COLO829 (cell line): Measurements from ENCODE around the gene HELZ.
A peak's percentile ranks its signal among the peaks of the same experiment; 100 is the strongest.
"Not testable (repeated sequence)": the region's sequence is repeated elsewhere in the genome, so short reads cannot be mapped to it uniquely, and the experiment has no call there.

Source experiments
- DNase-seq: peaks from one replicate; pipeline ENCODE4 v3.0.0; 2012; ENCODE audit warnings: low spot score

The HELZ gene, protein sequence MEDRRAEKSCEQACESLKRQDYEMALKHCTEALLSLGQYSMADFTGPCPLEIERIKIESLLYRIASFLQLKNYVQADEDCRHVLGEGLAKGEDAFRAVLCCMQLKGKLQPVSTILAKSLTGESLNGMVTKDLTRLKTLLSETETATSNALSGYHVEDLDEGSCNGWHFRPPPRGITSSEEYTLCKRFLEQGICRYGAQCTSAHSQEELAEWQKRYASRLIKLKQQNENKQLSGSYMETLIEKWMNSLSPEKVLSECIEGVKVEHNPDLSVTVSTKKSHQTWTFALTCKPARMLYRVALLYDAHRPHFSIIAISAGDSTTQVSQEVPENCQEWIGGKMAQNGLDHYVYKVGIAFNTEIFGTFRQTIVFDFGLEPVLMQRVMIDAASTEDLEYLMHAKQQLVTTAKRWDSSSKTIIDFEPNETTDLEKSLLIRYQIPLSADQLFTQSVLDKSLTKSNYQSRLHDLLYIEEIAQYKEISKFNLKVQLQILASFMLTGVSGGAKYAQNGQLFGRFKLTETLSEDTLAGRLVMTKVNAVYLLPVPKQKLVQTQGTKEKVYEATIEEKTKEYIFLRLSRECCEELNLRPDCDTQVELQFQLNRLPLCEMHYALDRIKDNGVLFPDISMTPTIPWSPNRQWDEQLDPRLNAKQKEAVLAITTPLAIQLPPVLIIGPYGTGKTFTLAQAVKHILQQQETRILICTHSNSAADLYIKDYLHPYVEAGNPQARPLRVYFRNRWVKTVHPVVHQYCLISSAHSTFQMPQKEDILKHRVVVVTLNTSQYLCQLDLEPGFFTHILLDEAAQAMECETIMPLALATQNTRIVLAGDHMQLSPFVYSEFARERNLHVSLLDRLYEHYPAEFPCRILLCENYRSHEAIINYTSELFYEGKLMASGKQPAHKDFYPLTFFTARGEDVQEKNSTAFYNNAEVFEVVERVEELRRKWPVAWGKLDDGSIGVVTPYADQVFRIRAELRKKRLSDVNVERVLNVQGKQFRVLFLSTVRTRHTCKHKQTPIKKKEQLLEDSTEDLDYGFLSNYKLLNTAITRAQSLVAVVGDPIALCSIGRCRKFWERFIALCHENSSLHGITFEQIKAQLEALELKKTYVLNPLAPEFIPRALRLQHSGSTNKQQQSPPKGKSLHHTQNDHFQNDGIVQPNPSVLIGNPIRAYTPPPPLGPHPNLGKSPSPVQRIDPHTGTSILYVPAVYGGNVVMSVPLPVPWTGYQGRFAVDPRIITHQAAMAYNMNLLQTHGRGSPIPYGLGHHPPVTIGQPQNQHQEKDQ (N-terminal part only)

DNA sequence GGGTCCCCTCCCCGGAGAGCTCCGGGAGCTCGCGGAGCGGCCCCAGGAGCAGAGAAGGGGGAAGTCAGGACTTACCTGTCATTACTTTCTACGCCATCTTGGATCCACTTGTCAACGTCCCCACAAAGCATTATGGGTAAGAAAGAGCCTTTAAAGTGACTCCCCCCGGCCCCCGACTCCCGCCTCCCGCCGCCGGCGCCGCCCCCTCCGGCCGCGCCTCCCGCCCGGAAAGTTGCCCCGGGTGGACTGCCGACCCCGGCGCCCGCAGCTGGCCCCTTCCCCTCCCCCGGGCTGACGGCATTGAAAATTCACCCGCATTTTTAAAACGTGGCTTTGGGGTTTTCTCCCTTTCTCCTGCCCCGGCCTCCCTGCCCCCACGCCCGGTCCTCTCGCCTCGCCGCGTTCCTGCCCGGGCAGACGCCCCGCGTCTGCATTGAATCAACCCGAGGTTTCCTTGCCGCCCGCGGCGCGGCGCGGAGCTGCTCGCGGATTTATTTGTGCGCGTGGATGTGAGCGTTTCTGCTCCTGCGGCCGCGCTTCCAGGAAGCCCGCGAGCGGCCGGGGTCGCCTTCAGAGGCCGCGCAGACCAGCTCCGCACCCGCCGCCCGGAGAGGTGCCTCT, at the start of gene HELZ:
TSS of gene HELZ (minus strand) at position 124 of the 621 bp plus-strand sequence. CDS start 26,392 bp downstream, outside the sequence.
- DNase-seq: peak; percentile 62

DNA sequence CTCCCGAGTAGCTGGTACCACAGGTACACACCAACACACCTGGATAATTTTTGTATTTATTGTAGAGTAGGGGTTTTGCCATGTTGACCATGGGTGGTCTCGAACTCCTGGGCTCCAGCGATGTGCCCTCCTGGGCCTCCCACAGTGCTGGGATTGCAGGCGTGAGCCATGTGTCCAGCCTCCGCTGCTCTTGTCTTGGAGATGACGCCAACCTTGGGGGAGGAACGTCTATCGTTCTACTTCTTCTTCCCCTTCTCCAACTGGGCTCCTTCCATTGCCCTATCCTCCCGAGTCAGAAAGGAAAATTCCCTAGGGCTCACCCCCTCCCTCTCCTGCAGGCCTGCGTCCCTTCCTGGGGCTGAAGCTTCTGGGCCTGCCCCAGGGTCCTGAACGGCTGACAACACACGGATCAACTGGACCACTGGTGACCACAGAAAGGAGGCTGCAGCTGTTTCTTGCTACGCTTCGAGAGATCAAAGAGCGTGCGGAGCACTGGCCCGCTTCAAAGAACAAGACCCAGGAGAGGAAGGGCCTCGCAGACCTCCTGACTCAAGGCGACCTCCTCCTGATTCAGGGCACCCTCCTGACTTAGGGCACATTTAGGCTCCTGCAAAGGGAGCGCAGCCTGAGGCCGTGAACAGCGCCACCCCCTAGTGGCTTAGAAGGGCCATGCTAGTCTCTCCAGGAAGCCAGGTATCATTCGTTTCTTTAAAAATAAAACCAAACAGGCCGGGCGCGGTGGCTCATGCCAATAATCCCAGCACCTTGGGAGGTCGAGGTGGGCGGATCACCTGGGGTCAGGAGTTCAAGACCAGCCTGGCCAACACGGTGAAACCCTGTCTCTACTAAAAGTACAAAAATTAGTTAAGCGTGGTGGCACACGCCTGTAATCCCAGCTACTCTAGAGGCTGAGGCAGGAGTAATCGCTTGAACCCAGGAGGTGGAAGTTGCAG, 48.5 kb upstream of the HELZ start:
- DNase-seq: peak; percentile 52

DNA sequence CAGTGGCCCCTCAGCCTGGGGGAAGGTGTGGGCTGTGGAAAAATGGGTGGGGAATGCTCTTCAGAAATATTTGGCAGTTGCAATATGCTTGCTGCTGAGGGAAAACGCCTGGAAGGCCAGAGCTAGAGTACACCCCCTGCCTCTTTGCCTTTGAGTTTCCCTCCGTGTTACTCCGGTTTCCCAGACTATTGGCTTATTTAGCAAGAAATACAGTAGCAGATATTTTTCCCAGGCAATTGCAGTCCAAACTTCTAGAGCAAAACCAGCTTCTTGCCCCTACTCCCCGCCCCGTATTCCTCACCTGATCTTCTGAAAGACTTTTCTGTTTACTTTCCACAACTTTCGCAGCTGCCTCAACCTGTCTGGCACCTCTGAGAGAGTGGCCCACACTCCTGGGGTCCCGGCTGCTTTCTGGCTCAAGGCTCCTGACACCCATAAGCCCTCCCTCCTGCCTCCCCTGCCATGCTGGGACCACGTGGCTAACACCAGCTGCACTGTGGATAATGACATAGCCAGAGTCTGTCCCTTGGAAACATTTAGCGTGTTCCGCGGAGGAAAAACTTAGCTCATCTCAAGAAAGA, 45.8 kb upstream of the HELZ start:
- no peak for DNase-seq

DNA sequence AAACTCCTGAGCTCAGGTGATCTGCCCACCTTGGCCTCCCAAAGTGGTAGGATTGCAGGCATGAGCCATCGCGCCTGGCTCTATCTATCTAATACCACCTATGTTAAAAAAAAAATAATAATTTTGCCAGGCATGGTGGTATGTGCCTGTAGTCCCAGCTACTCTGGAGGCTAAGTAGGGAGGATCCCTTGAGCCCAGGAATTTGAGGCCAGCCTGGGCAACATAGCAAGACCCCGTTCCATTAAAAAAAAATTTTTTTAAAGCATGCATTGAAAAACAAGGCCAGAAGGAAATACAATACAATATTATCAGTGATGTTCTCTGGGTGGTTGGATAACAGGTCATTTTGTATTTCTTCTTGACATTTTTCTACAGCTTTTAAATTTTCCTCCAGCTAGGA, 45.2 kb upstream of the HELZ start:
- no peak for DNase-seq

DNA sequence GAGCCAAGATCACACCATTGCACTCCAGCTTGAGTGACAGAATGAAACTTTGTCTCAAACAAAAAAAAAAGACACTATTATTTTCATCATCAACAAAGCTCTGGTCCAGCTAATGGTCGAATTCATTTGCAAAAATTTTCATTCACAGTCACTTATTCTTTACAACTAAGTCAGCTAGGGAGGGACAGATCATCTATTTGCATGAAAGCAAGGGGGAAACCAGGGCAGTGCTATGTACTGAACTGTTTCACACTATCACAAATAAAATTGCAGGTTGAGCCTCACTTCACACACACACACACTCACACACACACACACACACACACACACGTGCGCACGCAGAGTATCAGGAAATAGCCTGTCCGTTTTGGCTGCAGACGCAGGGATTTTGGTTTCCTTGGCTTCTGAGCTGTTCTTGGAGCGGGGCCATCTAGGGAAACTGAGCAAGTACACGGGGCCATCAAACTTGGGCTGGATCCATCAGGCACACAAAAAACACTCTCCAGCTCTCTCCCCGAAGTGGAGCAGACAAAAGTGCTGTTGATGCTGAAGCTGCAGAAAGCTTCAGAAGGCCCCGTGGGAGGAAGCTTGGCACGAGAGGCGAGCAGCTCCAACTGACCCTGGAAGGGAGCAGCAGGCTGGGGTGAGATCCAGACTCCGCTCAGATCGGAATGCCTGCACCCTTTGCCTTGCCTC, 44.3 kb upstream of the HELZ start:
- peak; percentile 61 for DNase-seq

DNA sequence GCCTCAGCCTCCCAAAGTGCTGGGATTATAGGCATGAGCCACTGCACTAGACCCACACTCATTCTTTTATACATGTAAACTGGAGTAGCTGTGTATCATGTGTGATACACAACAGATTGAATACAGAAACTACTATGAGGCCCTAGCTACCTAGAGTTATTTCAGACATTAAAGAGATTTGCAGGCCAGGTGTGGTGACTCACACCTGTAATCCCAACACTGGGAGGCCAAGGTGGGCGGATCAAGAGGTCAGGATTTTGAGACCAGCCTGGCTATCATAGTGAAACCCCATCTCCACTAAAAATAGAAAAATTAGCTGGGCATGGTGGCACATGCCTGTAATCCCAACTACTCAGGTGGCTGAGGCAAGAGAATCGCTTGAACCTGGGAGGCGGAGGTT, 41.8 kb upstream of the HELZ start:
- not testable (repeated sequence) for DNase-seq

DNA sequence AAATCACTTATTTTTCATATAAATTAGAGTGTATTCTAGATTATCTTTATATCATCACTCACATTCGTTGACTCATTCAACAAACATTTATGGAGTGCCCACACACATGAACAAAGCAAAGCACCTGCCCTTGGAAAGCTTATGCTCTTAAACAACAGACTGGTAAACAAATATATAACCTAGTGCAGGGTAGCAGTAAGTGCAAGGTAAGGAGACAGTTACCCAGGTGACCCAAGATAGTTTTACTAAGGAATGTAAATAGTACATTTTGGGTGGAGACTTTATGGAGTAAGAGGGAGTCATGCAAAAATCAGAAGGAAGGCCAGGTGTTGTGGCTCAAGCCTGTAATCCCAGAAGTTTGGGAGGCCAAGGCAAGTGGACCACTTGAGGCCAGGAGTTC, 40.4 kb upstream of the HELZ start:
- no peak for DNase-seq

DNA sequence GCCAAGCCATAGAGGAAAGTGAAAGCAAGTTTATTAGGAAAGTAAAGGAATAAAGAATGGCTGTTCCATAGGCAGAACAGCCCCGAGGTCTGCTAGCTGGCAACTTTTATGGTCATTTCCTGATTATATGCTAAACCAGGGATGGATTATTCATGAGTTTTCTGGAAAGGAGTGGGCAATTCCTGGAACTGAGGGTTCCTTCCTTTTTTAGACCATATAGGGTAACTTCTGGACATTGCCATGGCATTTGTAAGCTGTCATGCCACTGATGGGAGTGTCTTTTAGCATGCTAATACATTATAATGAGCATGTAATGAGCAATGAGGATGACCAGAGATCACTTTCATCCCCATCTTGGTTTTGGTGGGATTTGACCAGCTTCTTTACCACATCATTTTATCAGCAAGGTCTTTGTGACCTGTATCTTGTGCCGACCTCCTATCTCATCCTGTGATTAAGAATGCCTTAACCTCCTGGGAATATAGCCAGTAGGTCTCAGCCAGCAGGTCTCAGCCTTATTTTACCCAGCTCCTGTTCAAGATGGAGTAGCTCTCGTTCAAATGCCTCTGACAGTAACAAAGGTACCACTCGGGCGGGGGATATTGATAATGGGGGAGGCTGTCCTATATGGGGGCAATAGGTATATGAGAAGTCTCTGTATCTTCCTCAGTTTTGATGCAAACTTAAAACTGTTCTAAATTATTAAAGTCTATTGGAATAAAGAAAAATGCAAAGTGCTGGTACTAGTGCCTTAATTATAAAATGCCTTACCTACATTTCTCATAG, 38.9 kb upstream of the HELZ start:
- no peak for DNase-seq

DNA sequence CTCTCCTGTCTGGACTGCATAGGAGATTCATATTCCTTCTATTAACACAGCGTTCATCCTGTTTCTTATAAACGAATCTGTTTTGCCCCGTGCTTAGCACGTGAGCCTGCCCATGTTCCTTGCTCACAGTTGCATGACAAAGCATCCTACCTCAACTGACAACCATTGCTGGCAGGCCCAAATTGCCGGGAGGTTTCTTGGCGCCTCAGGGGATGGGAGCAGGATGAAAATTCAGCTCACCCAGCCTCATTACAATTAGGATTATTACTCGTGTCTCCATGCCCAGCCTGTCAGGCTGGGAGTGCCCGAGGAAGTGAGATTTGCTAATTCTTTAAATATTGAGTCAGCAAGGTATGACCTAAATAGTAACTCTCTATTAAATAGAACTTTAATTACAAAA, 36.7 kb upstream of the HELZ start:
- no peak for DNase-seq

DNA sequence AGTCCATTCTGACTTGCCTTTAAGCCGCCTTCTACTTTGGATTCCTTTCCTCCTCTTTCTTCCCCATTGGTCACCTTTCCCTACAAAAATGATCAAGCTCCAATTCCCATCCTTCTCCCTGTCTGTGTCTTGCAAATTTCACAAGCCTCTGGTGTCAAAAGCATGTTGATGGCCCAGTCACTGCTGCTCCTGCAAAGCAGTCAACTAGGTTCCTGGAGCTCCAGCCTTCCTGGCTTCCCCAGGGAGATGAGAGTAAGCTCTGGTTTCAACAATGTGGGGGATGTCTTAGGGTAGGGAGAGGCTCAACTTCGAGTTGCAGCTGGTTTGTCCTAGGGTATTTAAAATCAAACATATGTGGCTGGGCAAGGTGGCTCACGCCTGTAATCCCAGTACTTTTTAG, 36.1 kb upstream of the HELZ start:
- DNase-seq: no peak

DNA sequence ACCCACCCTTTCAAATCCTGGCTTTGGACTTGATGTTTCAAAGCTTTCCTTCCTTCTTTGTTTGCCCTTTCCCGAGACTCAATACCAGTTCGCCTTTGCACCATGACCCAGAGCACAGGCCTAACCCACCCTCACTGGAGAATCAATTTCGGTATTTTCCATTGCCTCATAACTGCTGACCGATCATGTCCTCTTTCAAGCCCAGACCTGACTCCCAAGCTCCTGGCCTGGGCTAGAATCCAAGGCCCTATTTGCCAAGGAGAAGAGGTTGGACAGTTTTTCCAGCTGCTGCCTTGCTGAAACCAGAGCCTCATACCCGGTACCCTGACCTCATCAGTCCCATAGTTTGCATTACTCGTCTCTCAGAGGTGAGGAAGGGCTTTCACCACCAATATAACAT, 35.3 kb upstream of the HELZ start:
- DNase-seq: no peak

DNA sequence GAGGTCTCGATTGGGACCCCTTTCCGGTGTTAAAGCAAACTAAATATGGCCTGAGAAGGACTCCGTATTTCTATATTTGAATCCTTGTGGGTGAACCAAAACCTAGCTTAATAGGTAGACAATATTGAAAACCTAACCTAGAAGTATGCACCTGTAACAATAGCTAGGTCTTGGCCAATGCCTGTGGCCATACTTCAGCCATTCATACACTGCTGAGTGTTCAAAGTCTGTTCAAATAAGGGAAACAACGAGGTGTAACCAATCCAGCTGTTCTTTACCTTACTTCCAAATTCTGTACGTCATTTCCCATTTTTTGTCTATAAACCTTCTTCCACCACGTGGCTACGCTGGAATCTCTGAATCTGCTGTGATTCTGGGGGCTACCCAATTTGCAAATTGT, 34.1 kb upstream of the HELZ start:
- no peak for DNase-seq

DNA sequence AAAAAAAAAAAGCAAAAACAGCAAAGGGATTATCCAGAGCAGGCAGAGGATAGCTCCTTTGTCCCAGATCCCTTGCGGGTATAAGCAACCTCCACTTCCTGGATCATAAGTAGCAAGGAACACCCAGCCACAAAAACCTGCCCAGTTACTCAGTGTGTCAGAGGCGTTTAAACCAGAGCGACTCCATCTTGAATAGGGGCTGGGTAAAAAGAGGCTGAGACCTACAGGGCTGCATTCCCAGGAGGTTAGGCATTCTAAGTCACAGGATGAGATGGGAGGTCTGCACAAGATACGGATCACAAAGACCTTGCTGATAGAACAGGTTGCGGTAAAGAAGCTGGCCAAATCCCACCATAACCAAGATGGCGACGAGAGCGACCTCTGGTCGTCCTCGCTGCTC, 33.4 kb upstream of the HELZ start:
- no peak for DNase-seq

DNA sequence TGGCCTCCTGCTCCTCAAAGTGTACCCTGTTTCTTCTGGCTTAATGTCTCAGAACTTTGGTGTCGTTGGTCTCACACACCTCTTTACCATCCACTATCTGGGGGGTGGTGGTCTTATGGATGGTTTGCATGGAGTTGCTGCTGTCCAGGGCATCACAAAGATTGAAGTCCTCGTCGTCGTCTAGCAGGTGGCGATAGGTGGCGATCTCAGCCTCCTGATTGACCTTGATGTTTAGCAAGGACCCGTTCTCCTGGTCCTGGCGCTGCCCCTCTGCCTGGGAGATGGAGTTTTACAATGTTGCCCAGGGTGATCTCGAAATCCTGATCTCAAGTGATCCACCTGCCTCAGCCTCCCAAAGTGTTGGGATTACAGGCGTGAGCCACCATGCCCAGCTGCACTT, 31.1 kb upstream of the HELZ start:
- no peak for DNase-seq

DNA sequence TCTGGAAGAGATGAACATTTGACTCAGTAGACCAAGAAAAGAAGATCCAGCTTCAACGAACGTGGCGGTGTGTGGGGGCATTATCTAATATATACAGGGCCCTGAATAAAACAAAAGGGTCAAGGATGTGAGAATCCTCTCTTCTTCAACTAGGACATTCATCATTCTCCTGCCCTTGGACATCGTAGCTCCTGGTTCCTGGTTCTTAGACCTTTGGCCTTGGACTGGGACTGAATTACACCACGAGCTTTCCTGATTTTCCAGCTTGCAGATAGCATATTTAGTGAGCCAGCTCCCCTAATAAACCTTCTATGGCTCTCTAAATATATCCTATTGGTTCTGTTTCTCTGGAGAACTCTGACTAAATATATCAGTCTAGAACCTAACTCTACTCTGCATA, 29.5 kb upstream of the HELZ start:
- no peak for DNase-seq

DNA sequence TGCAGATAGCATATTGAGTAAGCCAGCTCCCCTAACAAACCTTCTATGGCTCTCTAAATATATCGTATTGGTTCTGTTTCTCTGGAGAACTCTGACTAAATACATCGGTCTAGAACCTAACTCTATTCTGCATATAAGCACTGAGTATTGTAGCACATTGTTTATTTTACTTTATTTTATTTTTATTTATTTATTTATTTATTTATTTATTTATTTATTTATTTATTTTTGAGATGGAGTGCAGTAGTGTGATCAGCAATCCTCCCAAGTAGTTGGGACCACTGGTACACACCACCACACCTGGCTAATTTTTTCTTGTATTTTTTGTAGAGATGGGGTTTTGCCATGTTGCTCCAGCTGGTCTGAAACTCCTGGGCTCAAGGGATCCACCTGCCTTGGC, 28.9 kb upstream of the HELZ start:
- no peak for DNase-seq

DNA sequence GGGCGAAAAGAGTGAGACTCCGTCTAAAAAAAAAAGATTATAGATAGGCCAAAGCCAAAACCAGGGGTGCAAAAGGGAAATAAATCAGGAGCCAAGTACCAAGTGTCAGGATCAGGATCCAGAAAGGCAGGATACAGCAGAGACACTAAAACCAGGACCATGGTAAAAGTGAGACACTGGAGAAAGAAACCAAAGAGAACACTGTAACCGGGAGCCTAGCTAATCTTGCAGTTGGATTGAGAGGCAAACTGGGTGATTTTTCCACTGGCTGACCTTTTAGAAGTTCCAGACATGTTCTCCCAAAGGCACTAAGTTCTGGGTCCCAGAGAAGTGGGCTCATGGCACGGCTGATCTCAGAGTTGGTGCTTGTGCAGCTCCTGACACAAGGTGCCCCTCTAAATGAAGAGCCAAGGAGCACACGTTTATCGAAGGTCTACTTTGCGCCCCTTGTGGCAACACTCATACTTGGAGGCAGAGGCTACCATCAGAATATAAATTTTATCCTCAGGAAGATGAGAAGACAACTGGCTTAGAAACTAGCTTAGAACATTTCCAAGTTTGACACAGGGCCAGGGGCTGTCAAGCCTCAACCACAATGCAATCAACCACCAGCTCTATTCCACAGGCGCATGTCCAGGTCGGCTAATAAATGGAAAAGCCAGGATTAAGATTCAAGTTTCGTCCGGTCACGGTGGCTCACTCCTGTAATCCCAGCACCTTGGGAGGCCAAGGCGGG, 27.5 kb upstream of the HELZ start:
- DNase-seq: no peak

DNA sequence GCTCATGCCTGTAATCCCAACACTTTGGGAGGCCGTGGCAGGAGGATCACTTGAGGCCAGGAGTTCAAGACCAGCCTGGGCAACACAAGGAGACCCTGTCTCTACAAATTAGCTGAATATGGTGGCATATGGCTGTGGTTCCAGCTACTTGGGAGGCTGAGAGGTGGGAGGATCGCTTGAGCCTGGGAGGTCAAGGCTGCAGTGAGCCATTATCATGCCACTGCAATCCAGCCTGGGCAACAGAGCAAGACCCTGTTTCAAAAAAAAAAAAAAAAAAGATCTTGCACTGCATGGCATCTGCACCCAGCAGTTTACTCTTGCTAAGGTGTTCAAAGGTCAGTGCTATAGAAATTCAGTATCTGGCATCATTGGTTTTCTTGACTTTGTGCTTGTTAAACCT, 26.2 kb upstream of the HELZ start:
- not testable (repeated sequence) for DNase-seq
